Karpas-422 (cell line): ENCODE data around the gene KCNQ5. TPM values are rescaled to one million over a fixed set of nuclear protein-coding genes. Genes with fewer than 3 reads are reported as not detected.
A peak's percentile ranks its signal among the peaks of the same experiment; 100 is the strongest.

Source experiments
- DNase-seq: peaks from one replicate; pipeline ENCODE4 v3.0.0-alpha.2; 2015
- H2AFZ ChIP-seq: fragments of 200-600 bp; sonication (generic); 2 replicates; pipeline ENCODE4 v1.6.1; 2014; ENCODE audit warnings: antibody characterized with exemption, low read length, mixed read lengths
- H3K27ac ChIP-seq: fragments of 200-600 bp; sonication (generic); 2 replicates; pipeline ENCODE4 v1.5.1; 2014; ENCODE audit warnings: mild to moderate bottlenecking, low read length, moderate library complexity
- H3K27me3 ChIP-seq: fragments of 200-600 bp; sonication (generic); 2 replicates; pipeline ENCODE4 v1.6.1; 2014; ENCODE audit warnings: low read length, mixed read lengths
- H3K36me3 ChIP-seq: fragments of 200-600 bp; sonication (generic); 2 replicates; pipeline ENCODE4 v1.6.1; 2014; ENCODE audit warnings: low read length, mixed read lengths; ENCODE audit not compliant: insufficient read depth
- H3K4me1 ChIP-seq: fragments of 200-600 bp; sonication (generic); 2 replicates; pipeline ENCODE4 v1.6.1; 2014; ENCODE audit warnings: mild to moderate bottlenecking, low read length, mixed read lengths
- H3K4me2 ChIP-seq: fragments of 200-600 bp; sonication (generic); 2 replicates; pipeline ENCODE4 v1.6.1; 2014; ENCODE audit warnings: low read length, low read depth, mild to moderate bottlenecking; ENCODE audit not compliant: poor library complexity, severe bottlenecking
- H3K4me3 ChIP-seq: fragments of 200-600 bp; sonication (generic); 2 replicates; pipeline ENCODE4 v1.5.1; 2014; ENCODE audit warnings: mild to moderate bottlenecking, antibody characterized with exemption, low read length, mixed read lengths
- H3K79me2 ChIP-seq: fragments of 200-600 bp; sonication (generic); 2 replicates; pipeline ENCODE4 v1.6.1; 2014; ENCODE audit warnings: mild to moderate bottlenecking, low read length, mixed read lengths
- H3K9ac ChIP-seq: fragments of 200-600 bp; sonication (generic); 2 replicates; pipeline ENCODE4 v1.6.0; 2014; ENCODE audit warnings: low read length
- H3K9me2 ChIP-seq: fragments of 200-600 bp; sonication (generic), shearing (Covaris generic); replicated peaks from 2 replicates; pipeline ENCODE4 v1.6.0; 2014; ENCODE audit warnings: mild to moderate bottlenecking, low read length, moderate library complexity; ENCODE audit not compliant: insufficient read depth
- H3K9me3 ChIP-seq: fragments of 300-700, 200-600 bp; sonication (generic); 2 replicates; pipeline ENCODE4 v1.6.1; 2014; ENCODE audit warnings: low read length, mixed read lengths
- H4K20me1 ChIP-seq: fragments of 200-600 bp; sonication (generic); 2 replicates; pipeline ENCODE4 v1.6.1; 2014; ENCODE audit warnings: mild to moderate bottlenecking, antibody characterized with exemption, low read length, low read depth; ENCODE audit not compliant: insufficient read depth
- total RNA-seq: library from RNA; depleted of rRNA; stranded (reverse); fragments of >200 nt; shearing (Covaris generic); gene quantifications from 2 replicates; pipeline ENCODE4 v1.2.3, GENCODE V29; 2014; ENCODE audit warnings: low replicate concordance

The KCNQ5 gene
- total RNA-seq, 1 experiment from 2014 or later = 50.5 TPM

DNA sequence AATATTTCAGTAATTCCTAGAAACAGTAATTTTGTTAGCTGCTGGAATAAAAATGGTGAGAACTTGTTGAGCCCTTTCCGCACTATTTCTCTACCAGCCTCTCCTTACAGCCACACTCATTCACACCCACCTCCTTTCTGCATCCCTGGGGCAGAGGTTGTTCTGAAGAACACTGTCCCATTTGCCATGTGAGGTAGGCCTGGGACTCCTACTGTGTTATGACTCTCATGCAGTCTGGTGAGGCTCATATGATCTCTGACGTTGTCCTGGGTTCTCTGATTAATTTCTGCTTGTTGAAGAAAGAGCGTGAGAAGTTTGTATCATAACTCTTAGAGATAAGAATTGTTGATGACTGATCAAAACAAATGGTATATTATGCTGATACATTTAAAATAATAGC, 4.1 kb upstream of the KCNQ5 start:
- H3K4me2 ChIP-seq = no peak overlapping the region
- no peaks in the 10 kb centered on the region for H3K9me3 ChIP-seq
- H3K36me3 ChIP-seq = no peaks in the 10 kb centered on the region
- H3K9ac ChIP-seq = no peak overlapping the region
- no peak overlapping the region for H2AFZ ChIP-seq
- peaks cover 31% of the 10 kb centered on the region for H3K4me1 ChIP-seq
- no peaks in the 10 kb centered on the region for H3K27me3 ChIP-seq
- H3K27ac ChIP-seq = no peak overlapping the region
- no peaks in the 10 kb centered on the region for H3K9me2 ChIP-seq
- no peak for DNase-seq
- H4K20me1 ChIP-seq = no peaks in the 10 kb centered on the region
- H3K4me3 ChIP-seq = no peak overlapping the region
- peaks cover 10% of the 10 kb centered on the region for H3K79me2 ChIP-seq

- DNase-seq = peak; percentile 71
- H3K27ac ChIP-seq = 0 out of 2 replicates have a peak overlapping the region, but pooled peaks have one; percentile 15
- no peaks in the 10 kb centered on the region for H3K27me3 ChIP-seq
- no peaks in the 10 kb centered on the region for H3K36me3 ChIP-seq
- peaks cover 47% of the 10 kb centered on the region for H3K4me1 ChIP-seq
- peak overlapping the region; percentile 97 for H3K4me3 ChIP-seq
- H3K9me2 ChIP-seq = no peaks in the 10 kb centered on the region
- H3K9me3 ChIP-seq = no peaks in the 10 kb centered on the region
- H2AFZ ChIP-seq = peak overlapping the region; percentile 96
- peaks cover 33% of the 10 kb centered on the region for H3K79me2 ChIP-seq
- H3K4me2 ChIP-seq = peak overlapping the region; percentile 95
- H3K9ac ChIP-seq = peak overlapping the region; percentile 99
- no peaks in the 10 kb centered on the region for H4K20me1 ChIP-seq
Measured at GRCh38 chr6:72619883-72620696, 1.8 kb upstream of the KCNQ5 start.

DNA sequence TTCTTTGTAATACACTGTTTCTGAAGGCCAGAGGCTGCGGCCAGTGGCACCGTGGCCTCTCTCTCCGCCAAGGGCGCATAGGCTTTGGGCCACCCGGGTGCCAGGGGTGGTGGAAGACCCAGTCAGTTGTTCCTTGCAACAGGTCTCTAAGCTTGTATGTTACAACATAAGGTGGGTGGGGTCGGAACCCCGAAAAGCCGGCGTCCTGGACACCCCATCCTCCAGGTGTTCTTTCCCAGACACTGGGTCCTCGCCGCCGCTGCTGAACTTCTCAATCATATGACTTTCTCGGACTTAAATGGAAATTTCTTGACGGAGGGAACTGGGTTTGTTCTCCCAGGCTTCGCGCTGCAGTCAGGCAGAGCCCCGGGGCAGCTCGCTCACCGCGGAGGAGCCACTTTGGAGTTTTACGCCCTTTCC, 983 bp upstream of the KCNQ5 start:
- Histone ChIP-seq H3K4me3 (peak overlapping the region; percentile 97), H3K9me2 (no peaks in the 10 kb centered on the region), H2AFZ (peak overlapping the region; percentile 96), H3K9me3 (no peaks in the 10 kb centered on the region), H3K27me3 (no peaks in the 10 kb centered on the region), H3K9ac (peak overlapping the region; percentile 99), H3K4me2 (peak overlapping the region; percentile 95), H4K20me1 (no peaks in the 10 kb centered on the region), H3K4me1 (peaks cover 55% of the 10 kb centered on the region), H3K27ac (peak overlapping the region; percentile 96; the same call in 1 of the 2 replicates), H3K36me3 (peaks cover 8% of the 10 kb centered on the region), H3K79me2 (peaks cover 41% of the 10 kb centered on the region)
- DNase-seq = peak; percentile 63

DNA sequence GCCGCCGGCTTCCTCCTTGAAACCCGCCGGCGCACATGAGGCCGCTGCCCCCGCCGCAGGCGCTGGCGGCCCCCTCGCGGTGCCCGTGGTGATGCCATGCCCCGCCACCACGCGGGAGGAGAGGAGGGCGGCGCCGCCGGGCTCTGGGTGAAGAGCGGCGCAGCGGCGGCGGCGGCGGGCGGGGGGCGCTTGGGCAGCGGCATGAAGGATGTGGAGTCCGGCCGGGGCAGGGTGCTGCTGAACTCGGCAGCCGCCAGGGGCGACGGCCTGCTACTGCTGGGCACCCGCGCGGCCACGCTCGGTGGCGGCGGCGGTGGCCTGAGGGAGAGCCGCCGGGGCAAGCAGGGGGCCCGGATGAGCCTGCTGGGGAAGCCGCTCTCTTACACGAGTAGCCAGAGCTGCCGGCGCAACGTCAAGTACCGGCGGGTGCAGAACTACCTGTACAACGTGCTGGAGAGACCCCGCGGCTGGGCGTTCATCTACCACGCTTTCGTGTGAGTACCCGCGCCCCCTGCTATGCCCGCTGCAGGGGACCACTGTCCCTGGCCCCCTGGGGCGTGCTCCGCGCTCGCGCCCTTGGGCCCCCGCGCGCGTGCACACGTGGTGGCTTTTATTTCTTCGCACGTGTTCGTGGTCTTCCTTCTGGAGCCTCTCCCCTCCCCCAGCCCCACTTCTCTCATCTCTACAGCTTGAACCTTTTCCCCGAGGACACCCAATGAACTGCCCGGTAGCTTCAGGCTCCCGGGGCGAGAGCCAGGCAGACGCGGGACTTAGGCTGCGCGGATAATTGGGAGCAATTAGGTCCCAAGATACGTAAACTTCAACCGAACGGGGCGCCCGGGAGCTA, 453 bp downstream of the KCNQ5 start:
- H3K9me2 ChIP-seq = no peaks in the 10 kb centered on the region
- H3K4me2 ChIP-seq = peak overlapping the region; percentile 95
- no peaks in the 10 kb centered on the region for H3K9me3 ChIP-seq
- H2AFZ ChIP-seq = peak overlapping the region; percentile 96; the same call in 1 of the 2 replicates
- H4K20me1 ChIP-seq = no peaks in the 10 kb centered on the region
- H3K27me3 ChIP-seq = no peaks in the 10 kb centered on the region
- peaks cover 55% of the 10 kb centered on the region for H3K4me1 ChIP-seq
- peak; percentile 91 for DNase-seq
- peak overlapping the region; percentile 97 for H3K4me3 ChIP-seq
- H3K9ac ChIP-seq = peak overlapping the region; percentile 99
- peak overlapping the region; percentile 96 for H3K27ac ChIP-seq
- H3K79me2 ChIP-seq = peaks cover 56% of the 10 kb centered on the region
- peaks cover 22% of the 10 kb centered on the region for H3K36me3 ChIP-seq

GRCh38 chr6:72623808-72624207, 1.9 kb downstream of the KCNQ5 start:
- Histone ChIP-seq H3K27ac (peak overlapping the region; percentile 96), H3K9ac (peak overlapping the region; percentile 99), H3K36me3 (peaks cover 34% of the 10 kb centered on the region), H3K9me2 (no peaks in the 10 kb centered on the region), H3K9me3 (no peaks in the 10 kb centered on the region), H4K20me1 (no peaks in the 10 kb centered on the region), H3K4me3 (peak overlapping the region; percentile 97), H3K79me2 (peaks cover 70% of the 10 kb centered on the region), H2AFZ (no peak overlapping the region), H3K4me1 (peaks cover 55% of the 10 kb centered on the region), H3K4me2 (peak overlapping the region; percentile 95), H3K27me3 (no peaks in the 10 kb centered on the region)
- peak; percentile 73 for DNase-seq

DNA sequence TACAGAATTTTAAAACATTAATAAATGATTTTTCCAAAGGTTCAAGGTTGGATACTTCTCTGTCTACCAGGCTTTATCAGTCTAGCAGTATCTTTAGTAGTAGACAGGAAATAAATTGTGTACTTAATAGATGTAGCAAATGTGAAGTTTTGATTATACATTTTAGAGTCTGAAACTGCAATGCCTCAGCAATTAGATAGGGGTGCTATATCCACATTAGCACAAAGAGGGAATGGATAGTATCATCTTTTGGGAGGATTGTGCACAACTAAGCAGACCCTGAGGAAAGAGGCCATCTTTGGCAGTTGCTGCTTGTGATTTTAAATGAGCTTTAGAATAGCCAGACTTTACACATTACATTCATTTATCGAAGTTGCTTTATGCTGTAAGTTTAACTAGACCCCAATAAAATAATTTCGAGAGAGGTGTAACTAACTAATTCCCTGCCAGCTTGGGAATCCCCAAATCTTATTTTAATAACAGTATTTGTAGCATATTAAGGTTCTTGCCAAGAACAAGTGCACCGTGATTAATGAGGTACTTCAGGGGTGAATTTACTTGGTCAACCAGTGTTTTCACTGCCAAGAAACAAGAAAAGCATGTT, 2.8 kb downstream of the KCNQ5 start:
- DNase-seq = peak; percentile 84
- peak overlapping the region; percentile 99 for H3K9ac ChIP-seq
- no peaks in the 10 kb centered on the region for H3K9me3 ChIP-seq
- no peaks in the 10 kb centered on the region for H4K20me1 ChIP-seq
- H2AFZ ChIP-seq = no peak overlapping the region
- peak overlapping the region; percentile 96 for H3K27ac ChIP-seq
- H3K4me1 ChIP-seq = peaks cover 49% of the 10 kb centered on the region
- H3K36me3 ChIP-seq = peaks cover 35% of the 10 kb centered on the region
- no peaks in the 10 kb centered on the region for H3K27me3 ChIP-seq
- no peaks in the 10 kb centered on the region for H3K9me2 ChIP-seq
- peak overlapping the region; percentile 97 for H3K4me3 ChIP-seq
- H3K79me2 ChIP-seq = peaks cover 79% of the 10 kb centered on the region
- H3K4me2 ChIP-seq = peak overlapping the region; percentile 95

DNA sequence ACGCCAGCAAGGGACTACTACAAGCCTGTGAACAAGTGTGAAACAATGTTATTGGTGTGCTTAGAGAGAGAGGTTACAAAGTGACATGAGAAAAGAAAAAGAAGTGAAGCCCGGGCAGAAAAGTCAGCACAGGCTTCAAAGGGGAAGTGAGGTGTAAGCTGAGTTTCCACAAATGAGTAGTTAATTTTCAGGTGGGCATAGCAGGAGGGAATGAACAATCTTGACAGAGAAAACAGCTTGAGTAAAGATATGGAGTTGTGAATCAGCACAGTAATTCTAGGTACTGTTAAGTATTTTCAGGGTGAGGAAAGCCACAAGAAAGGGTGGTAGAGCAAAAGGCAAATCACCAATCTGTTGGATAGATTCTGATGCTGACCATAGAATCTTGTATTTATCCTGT, 4.3 kb downstream of the KCNQ5 start:
- peaks cover 94% of the 10 kb centered on the region for H3K79me2 ChIP-seq
- H4K20me1 ChIP-seq = no peaks in the 10 kb centered on the region
- H3K4me3 ChIP-seq = no peak overlapping the region
- no peaks in the 10 kb centered on the region for H3K9me3 ChIP-seq
- no peak overlapping the region for H2AFZ ChIP-seq
- H3K27ac ChIP-seq = peak overlapping the region; percentile 96
- H3K4me2 ChIP-seq = peak overlapping the region; percentile 95
- peaks cover 47% of the 10 kb centered on the region for H3K36me3 ChIP-seq
- H3K27me3 ChIP-seq = no peaks in the 10 kb centered on the region
- DNase-seq = peak; percentile 51
- H3K9ac ChIP-seq = 0 out of 2 replicates have a peak overlapping the region, but pooled peaks have one; percentile 19
- peaks cover 34% of the 10 kb centered on the region for H3K4me1 ChIP-seq
- no peaks in the 10 kb centered on the region for H3K9me2 ChIP-seq
